B cell (primary cell): ENCODE measurements around the gene ULK4. TPM values are rescaled to one million over a fixed set of nuclear protein-coding genes. Genes with fewer than 3 reads are reported as not detected.

Experiments
- ATAC-seq: fragments of 200-7000 bp; cut with Tn5 transposase; one replicate; pipeline ENCODE4 v1.10.0; 2021; ENCODE audit warnings: low read depth, mild to moderate bottlenecking, moderate number of reproducible peaks, moderate library complexity
- CTCF ChIA-PET: fragments of 350-600 bp; sonication (Branson Sonifier 250); formaldehyde crosslinking; loops from one replicate; lab custom pipeline; 2021; ENCODE audit warnings: antibody characterized with exemption, inconsistent platforms; lab: Charles Lee
- POLR2A ChIA-PET: fragments of 350-600 bp; sonication (Branson Sonifier 250); formaldehyde crosslinking; loops from one replicate; lab custom pipeline; 2021; ENCODE audit warnings: antibody characterized with exemption; lab: Charles Lee
- DNase-seq: peaks from one replicate; pipeline ENCODE4 v3.0.0; 2013
- H2AFZ ChIP-seq: 2 replicates; pipeline ENCODE4 v1.6.1; 2012; ENCODE audit warnings: mild to moderate bottlenecking, low read depth, low read length; ENCODE audit not compliant: insufficient read depth, poor library complexity, severe bottlenecking
- H3K27ac ChIP-seq, 2 donors: 1 replicate in 1 of 2; 2 replicates in 1 of 2; pipeline ENCODE4 v1.5.1; 2012 to 2013; ENCODE audit warnings: low read length in 2 of 2, mild to moderate bottlenecking in 2 of 2, moderate library complexity in 1 of 2
- H3K27me3 ChIP-seq, 4 experiments: fragments of 200-600 bp in 1 of 4; sonication (generic) in 1 of 4; replicated peaks in 1 of 4; 1 replicate in 2 of 4; 2 replicates in 2 of 4; pipeline versions ENCODE4 v1.6.1 to v1.7.0; 2013 to 2016; ENCODE audit warnings: low read length in 3 of 4, mild to moderate bottlenecking in 2 of 4, mixed read lengths in 1 of 4, moderate library complexity in 1 of 4; ENCODE audit not compliant: insufficient read depth in 4 of 4, control insufficient read depth in 3 of 4; ENCODE audit errors: control extremely low read depth in 1 of 4
- H3K36me3 ChIP-seq, 2 experiments: replicated peaks in 1 of 2; 1 replicate in 1 of 2; 2 replicates in 1 of 2; pipeline versions ENCODE4 v1.6.1 to v1.7.1; 2013; ENCODE audit warnings: low read length in 1 of 2; ENCODE audit not compliant: insufficient read depth in 2 of 2, control insufficient read depth in 1 of 2; ENCODE audit errors: control extremely low read depth in 1 of 2, extremely low read depth in 1 of 2
- H3K4me1 ChIP-seq, 2 donors: fragments of 200-600 bp in 1 of 2; sonication (generic) in 1 of 2; 1 replicate in 1 of 2; 2 replicates in 1 of 2; pipeline versions ENCODE4 v1.5.1 to v1.6.1; 2013 to 2017; ENCODE audit warnings: low read length in 2 of 2; ENCODE audit not compliant: control insufficient read depth in 2 of 2, insufficient read depth in 2 of 2
- H3K4me2 ChIP-seq: replicated peaks from 2 replicates; pipeline ENCODE3; 2012; ENCODE audit warnings: mild to moderate bottlenecking, low read depth, low read length; ENCODE audit not compliant: poor library complexity, severe bottlenecking
- H3K4me3 ChIP-seq, 5 experiments: fragments of 200-600 bp in 1 of 5; sonication (generic) in 1 of 5; 1 replicate in 3 of 5; 2 replicates in 2 of 5; pipeline versions ENCODE4 v1.5.1 to v1.7.0; 2011 to 2016; ENCODE audit warnings: low read length in 4 of 5, mild to moderate bottlenecking in 4 of 5, low read depth in 2 of 5, control low read depth in 1 of 5, moderate library complexity in 1 of 5; ENCODE audit not compliant: insufficient read depth in 1 of 5; ENCODE audit errors: control extremely low read depth in 1 of 5, extremely low read depth in 1 of 5
- H3K79me2 ChIP-seq: fragments of 200-600 bp; sonication (generic); one replicate; pipeline ENCODE4 v1.6.0; 2016; ENCODE audit warnings: low read length; ENCODE audit not compliant: control insufficient read depth, insufficient read depth
- H3K9ac ChIP-seq: fragments of 200-600 bp; sonication (generic); 2 replicates; pipeline ENCODE4 v1.6.1; 2017; ENCODE audit warnings: mild to moderate bottlenecking, low read length, moderate library complexity
- H3K9me3 ChIP-seq, 3 donors: one replicate each; pipeline versions ENCODE4 v1.6.1 to v1.7.1; 2013; ENCODE audit warnings: low read length in 2 of 3; ENCODE audit not compliant: control insufficient read depth in 2 of 3, insufficient read depth in 1 of 3; ENCODE audit errors: control extremely low read depth in 1 of 3
- H4K20me1 ChIP-seq: 2 replicates; pipeline ENCODE4 v1.6.0; 2012; ENCODE audit warnings: mild to moderate bottlenecking, low read length; ENCODE audit not compliant: insufficient read depth, control insufficient read depth, poor library complexity, severe bottlenecking
- H3K27ac Mint-ChIP-seq: one replicate; pipeline ENCODE4 v1.8.0; 2021; ENCODE audit warnings: mixed read lengths
- H3K27me3 Mint-ChIP-seq: one replicate; pipeline ENCODE4 v1.8.0; 2021; ENCODE audit warnings: mixed read lengths
- H3K4me1 Mint-ChIP-seq: one replicate; pipeline ENCODE4 v1.8.0; 2021; ENCODE audit warnings: mixed read lengths
- H3K4me3 Mint-ChIP-seq: one replicate; pipeline ENCODE4 v1.8.0; 2021; ENCODE audit warnings: mixed read lengths
- H3K9me3 Mint-ChIP-seq: one replicate; pipeline ENCODE4 v1.8.0; 2022; ENCODE audit warnings: mixed read lengths; ENCODE audit not compliant: insufficient read depth
- EZH2 ChIP-seq: IDR thresholded peaks from 2 replicates; pipeline ENCODE4 v1.6.1; 2012; ENCODE audit warnings: borderline replicate concordance, low read depth, mild to moderate bottlenecking, moderate library complexity, low read length; ENCODE audit not compliant: insufficient read depth, poor library complexity, severe bottlenecking
- WGBS: methylation state at CpG from one replicate; pipeline ENCODE4 v1.1.5; 2013; ENCODE audit warnings: missing lambda C conversion rate; ENCODE audit not compliant: insufficient coverage; 5-methylcytosine and 5-hydroxymethylcytosine counted together
- intact Hi-C: fragments of 100-400 bp; cut with micrococcal nuclease; formaldehyde crosslinking; loops from one replicate; pipeline ENCODE4 v1.10.0; 2022
- polyA plus RNA-seq: library from polyadenylated mRNA; depleted of rRNA; stranded (reverse); fragments of >200 nt; gene quantifications from 2 replicates; pipeline ENCODE4 v1.2.3, GENCODE V29; 2012
- total RNA-seq, 2 donors: library from RNA; stranded (reverse); fragments of 120-200 nt in 1 of 2; gene quantifications; 1 replicate in 1 of 2; 2 replicates in 1 of 2; pipeline versions ENCODE4 v1.2.3 to v1.2.4, GENCODE V29; 2013 to 2022
- TF ChIP-seq, protein P1 (sequence below): fragments of 200-600 bp; IDR thresholded peaks from one replicate; pipeline ENCODE4 v1.8.0; 2022; ENCODE audit warnings: antibody characterized with exemption, mild to moderate bottlenecking

ULK4 gene
- total and polyA plus RNA-seq, 2 donors (not counting 1 experiment from before 2014, with no cell fraction given): 5.2 to 33.7 TPM

DNA sequence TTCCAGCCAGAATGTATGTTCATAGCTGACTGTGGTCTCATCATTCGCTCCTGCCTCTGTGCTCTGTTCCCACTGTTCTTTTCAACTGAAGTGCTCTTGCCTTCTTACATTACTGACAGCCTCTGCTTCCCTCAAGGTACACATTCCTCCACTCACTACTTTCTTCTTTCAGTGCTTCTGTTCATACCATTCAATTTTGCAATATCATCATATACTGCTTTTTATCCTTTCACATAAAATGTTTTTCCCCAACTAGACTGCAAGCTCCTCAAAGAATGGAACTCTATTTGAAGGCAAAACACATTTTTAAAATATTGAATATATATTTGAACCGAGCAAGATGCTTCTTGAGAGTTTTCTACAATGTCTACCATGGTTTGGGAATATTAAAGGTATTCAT lies 471.5 kb downstream of the ULK4 start:
- Mint-ChIP-seq H3K4me1 (no peaks in the 10 kb centered on the region), H3K27me3 (no peaks in the 10 kb centered on the region), H3K4me3 (no peak overlapping the region), H3K9me3 (no peaks in the 10 kb centered on the region), H3K27ac (no peak overlapping the region)
- ATAC-seq (no peak), DNase-seq (no peak)
- ChIA-PET POLR2A (no interaction called here), CTCF (no interaction called here)
- Histone ChIP-seq H3K36me3 (no peaks in the 10 kb centered on the region), H2AFZ (no peak overlapping the region), H3K4me2 (no peak overlapping the region), H3K79me2 (no peaks in the 10 kb centered on the region), H3K9me3 (no peaks in the 10 kb centered on the region), H3K4me3 (no peak overlapping the region), H3K4me1 (no peaks in the 10 kb centered on the region), H4K20me1 (no peaks in the 10 kb centered on the region), H3K27ac (no peak overlapping the region), H3K9ac (no peak overlapping the region), H3K27me3 (no peaks in the 10 kb centered on the region)
- WGBS: 100% methylated on average over 1 of the region's 2 CpGs
- intact Hi-C loops: no loop called here
- TF ChIP-seq EZH2: no peak
- TF ChIP-seq, protein P1, sequence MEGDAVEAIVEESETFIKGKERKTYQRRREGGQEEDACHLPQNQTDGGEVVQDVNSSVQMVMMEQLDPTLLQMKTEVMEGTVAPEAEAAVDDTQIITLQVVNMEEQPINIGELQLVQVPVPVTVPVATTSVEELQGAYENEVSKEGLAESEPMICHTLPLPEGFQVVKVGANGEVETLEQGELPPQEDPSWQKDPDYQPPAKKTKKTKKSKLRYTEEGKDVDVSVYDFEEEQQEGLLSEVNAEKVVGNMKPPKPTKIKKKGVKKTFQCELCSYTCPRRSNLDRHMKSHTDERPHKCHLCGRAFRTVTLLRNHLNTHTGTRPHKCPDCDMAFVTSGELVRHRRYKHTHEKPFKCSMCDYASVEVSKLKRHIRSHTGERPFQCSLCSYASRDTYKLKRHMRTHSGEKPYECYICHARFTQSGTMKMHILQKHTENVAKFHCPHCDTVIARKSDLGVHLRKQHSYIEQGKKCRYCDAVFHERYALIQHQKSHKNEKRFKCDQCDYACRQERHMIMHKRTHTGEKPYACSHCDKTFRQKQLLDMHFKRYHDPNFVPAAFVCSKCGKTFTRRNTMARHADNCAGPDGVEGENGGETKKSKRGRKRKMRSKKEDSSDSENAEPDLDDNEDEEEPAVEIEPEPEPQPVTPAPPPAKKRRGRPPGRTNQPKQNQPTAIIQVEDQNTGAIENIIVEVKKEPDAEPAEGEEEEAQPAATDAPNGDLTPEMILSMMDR: no peak

DNA sequence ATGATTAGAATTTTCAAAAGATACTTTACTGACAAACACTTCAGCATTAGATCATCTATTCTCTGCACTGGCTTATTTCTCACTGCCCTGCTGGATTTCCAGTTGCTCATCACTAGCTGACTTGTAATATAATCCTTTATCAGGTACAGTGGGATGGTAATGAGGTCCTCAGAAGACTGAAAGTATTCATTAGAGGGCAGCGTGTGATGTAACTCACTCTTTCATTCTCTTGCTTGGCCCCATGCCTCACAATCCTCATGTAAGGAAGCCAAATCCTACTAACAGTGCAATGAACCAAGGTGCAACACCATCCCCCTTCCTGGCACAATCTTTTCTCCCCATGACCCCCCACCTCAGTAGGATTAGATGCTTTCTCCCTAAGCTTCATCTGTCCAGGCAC lies 472.7 kb downstream of the ULK4 start:
- Histone ChIP-seq H3K27ac (no peak overlapping the region), H3K9me3 (no peaks in the 10 kb centered on the region), H3K27me3 (no peaks in the 10 kb centered on the region), H4K20me1 (no peaks in the 10 kb centered on the region), H2AFZ (no peak overlapping the region), H3K9ac (no peak overlapping the region), H3K4me1 (no peaks in the 10 kb centered on the region), H3K4me2 (no peak overlapping the region), H3K79me2 (no peaks in the 10 kb centered on the region), H3K36me3 (no peaks in the 10 kb centered on the region), H3K4me3 (no peak overlapping the region)
- no peaks in the 10 kb centered on the region for H3K27me3 Mint-ChIP-seq
- DNase-seq (no peak), ATAC-seq (no peak)
- no peaks in the 10 kb centered on the region for H3K4me1 Mint-ChIP-seq
- H3K9me3 Mint-ChIP-seq: no peaks in the 10 kb centered on the region
- ChIA-PET POLR2A (no interaction called here), CTCF (no interaction called here)
- WGBS: 83% methylated on average over 1 of the region's 1 CpG
- TF ChIP-seq EZH2: no peak
- TF ChIP-seq, protein P1: no peak
- H3K4me3 Mint-ChIP-seq: no peak overlapping the region
- intact Hi-C loops: no loop called here
- H3K27ac Mint-ChIP-seq: no peak overlapping the region
